Nephron progenitor cell (in vitro differentiated cells): ENCODE results near the gene GPR18.
A peak's percentile ranks its signal among the peaks of the same experiment; 100 is the strongest.
"Not testable (repeated sequence)": the region's sequence is repeated elsewhere in the genome, so short reads cannot be mapped to it uniquely, and the experiment has no call there.

Experiments used
- DNase-seq: peaks from one replicate; pipeline ENCODE4 v3.0.0; 2021
- H3K27ac Mint-ChIP-seq: 2 replicates; pipeline ENCODE4 v1.8.0; 2021; ENCODE audit warnings: mild to moderate bottlenecking, moderate library complexity, mixed read lengths
- H3K27me3 Mint-ChIP-seq: 2 replicates; pipeline ENCODE4 v1.8.0; 2021; ENCODE audit warnings: mild to moderate bottlenecking, low read depth, mixed read lengths; ENCODE audit not compliant: poor library complexity
- H3K36me3 Mint-ChIP-seq: 2 replicates; pipeline ENCODE4 v1.8.0; 2021; ENCODE audit warnings: low read depth, mixed read lengths
- H3K4me1 Mint-ChIP-seq: 2 replicates; pipeline ENCODE4 v1.8.0; 2021; ENCODE audit warnings: mixed read lengths
- H3K4me3 Mint-ChIP-seq: 2 replicates; pipeline ENCODE4 v1.8.0; 2021; ENCODE audit warnings: mild to moderate bottlenecking, moderate library complexity, mixed read lengths
- H3K9me3 Mint-ChIP-seq: 2 replicates; pipeline ENCODE4 v1.8.0; 2021; ENCODE audit warnings: mild to moderate bottlenecking, moderate library complexity, mixed read lengths
- CTCF ChIP-seq: fragments of 200-600 bp; sonication (generic); IDR thresholded peaks from 2 replicates; pipeline ENCODE4 v1.5.0; 2021; ENCODE audit warnings: antibody characterized with exemption

GPR18 gene

GRCh38 chr13:99217461-99218110 is 40.6 kb downstream of the GPR18 start:
- DNase-seq: no peak
- no peak for TF ChIP-seq CTCF
- H3K9me3 Mint-ChIP-seq: peaks cover 9% of the 10 kb centered on the region
- H3K27me3 Mint-ChIP-seq: no peaks in the 10 kb centered on the region
- no peak overlapping the region for H3K4me3 Mint-ChIP-seq
- peak overlapping the region; percentile 59 for H3K27ac Mint-ChIP-seq
- H3K36me3 Mint-ChIP-seq: peaks cover 42% of the 10 kb centered on the region
- peaks cover 52% of the 10 kb centered on the region for H3K4me1 Mint-ChIP-seq

GRCh38 chr13:99215184-99215830 is 42.9 kb downstream of the GPR18 start:
- Mint-ChIP-seq H3K4me1 (peaks cover 48% of the 10 kb centered on the region), H3K4me3 (no peak overlapping the region), H3K36me3 (peaks cover 44% of the 10 kb centered on the region), H3K27ac (peak overlapping the region; percentile 32), H3K27me3 (no peaks in the 10 kb centered on the region), H3K9me3 (no peaks in the 10 kb centered on the region)
- no peak for TF ChIP-seq CTCF
- DNase-seq: no peak

DNA sequence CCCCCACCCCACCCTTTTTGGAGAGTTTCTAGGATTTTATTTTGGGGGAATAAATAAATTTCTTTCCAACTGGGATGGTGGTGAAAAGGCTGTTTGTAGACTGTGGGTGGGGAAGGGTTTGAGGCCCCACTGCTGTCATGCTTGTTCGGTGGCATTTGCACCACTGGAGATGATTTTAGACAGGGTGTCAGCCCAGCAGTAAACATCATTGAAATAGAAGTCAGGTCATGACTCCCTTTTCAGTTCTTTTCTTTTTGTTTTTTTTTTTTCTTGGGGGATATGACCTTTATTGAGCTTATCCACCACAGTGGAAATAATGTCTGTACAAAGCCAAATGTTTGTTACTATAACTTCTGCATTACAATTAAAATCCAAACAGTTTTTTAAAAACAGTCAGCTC is 43.4 kb downstream of the GPR18 start:
- H3K27ac Mint-ChIP-seq: peak overlapping the region; percentile 55
- H3K9me3 Mint-ChIP-seq: no peaks in the 10 kb centered on the region

GRCh38 chr13:99214232-99214631 is 43.9 kb downstream of the GPR18 start:
- Mint-ChIP-seq H3K36me3 (peaks cover 42% of the 10 kb centered on the region), H3K4me1 (peaks cover 44% of the 10 kb centered on the region), H3K9me3 (no peaks in the 10 kb centered on the region), H3K27me3 (no peaks in the 10 kb centered on the region), H3K4me3 (no peak overlapping the region), H3K27ac (peak overlapping the region; percentile 55)
- no peak for DNase-seq
- TF ChIP-seq CTCF: no peak

More for the DNA sequence above, 43.4 kb downstream of the GPR18 start:
- Mint-ChIP-seq H3K36me3 (peaks cover 44% of the 10 kb centered on the region), H3K4me1 (peaks cover 47% of the 10 kb centered on the region), H3K27me3 (no peaks in the 10 kb centered on the region), H3K4me3 (no peak overlapping the region)
- DNase-seq: no peak
- TF ChIP-seq CTCF: no peak

DNA sequence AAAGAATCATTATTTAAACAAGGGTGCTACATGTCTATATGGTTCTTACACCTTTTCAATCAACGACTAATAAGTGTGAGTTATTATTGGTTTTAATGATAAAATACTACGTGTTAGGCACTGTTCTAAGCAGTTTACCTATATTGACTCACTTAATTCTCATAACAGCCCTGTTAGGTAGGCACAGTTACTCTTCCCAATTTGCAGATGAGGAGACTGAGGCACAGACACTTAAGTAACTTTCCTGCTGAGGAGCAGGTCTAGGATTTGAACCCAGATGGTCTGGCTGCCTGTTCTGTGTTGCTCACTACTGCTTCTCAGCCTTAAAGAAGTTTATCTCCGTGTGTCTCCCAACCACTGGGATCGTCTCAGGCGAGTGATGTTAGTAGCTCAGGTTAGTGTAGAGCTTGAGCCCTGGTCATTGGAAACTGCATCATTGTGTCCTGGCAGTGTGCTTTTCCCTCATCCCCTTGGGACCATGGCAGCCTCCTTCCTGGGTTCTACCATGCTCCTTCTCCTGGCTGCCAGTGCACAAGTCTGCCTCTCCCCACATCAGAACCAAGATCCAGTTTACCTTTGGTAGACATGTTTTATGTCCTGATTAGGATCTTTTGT is 46.7 kb downstream of the GPR18 start:
- H3K4me3 Mint-ChIP-seq: no peak overlapping the region
- no peaks in the 10 kb centered on the region for H3K9me3 Mint-ChIP-seq
- DNase-seq: no peak
- no peak for TF ChIP-seq CTCF
- H3K36me3 Mint-ChIP-seq: peaks cover 50% of the 10 kb centered on the region
- peaks cover 36% of the 10 kb centered on the region for H3K4me1 Mint-ChIP-seq
- H3K27me3 Mint-ChIP-seq: no peaks in the 10 kb centered on the region
- peak overlapping the region; percentile 47 for H3K27ac Mint-ChIP-seq

DNA sequence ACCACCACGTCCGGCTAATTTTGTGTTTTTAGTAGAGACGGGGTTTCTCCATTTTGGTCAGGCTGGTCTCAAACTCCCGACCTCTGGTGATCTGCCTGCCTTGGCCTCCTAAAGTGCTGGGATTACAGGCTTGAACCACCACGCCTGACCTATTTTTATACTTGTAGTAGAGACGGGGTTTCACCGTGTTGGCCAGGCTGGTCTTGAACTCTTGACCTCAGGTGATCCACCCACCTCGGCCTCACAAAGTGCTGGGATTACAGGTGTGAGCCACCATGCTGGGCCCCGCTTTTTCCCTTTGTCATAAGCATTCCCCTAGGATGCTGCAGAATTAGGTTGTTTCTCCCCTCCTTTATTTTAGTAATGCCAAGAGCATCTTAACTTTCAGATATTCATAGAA is 47.6 kb downstream of the GPR18 start:
- H3K27me3 Mint-ChIP-seq, H3K27ac Mint-ChIP-seq, H3K4me3 Mint-ChIP-seq, H3K9me3 Mint-ChIP-seq, DNase-seq: not testable (repeated sequence)
- Mint-ChIP-seq H3K36me3 (peaks cover 56% of the 10 kb centered on the region), H3K4me1 (peaks cover 44% of the 10 kb centered on the region)
